IMR-90 (cell line): ENCODE measurements around the gene PRAMEF12. TPM values are rescaled to one million over a fixed set of nuclear protein-coding genes. Genes with fewer than 3 reads are reported as not detected.

Experiments used
- ATAC-seq: fragments of 200-7000 bp; cut with Tn5 transposase; 2 replicates; pipeline ENCODE4 v1.9.1; 2020; ENCODE audit warnings: low read depth, mild to moderate bottlenecking, moderate library complexity
- BruUV-seq: library from RNA; stranded (reverse); fragments of 400-500 nt; replicated peaks from 2 replicates; lab custom pipeline; 2021; lab: Mats Ljungman, UMichigan
- CTCF ChIA-PET: fragments of 300-600 bp; formaldehyde crosslinking; extraction: SDS; loops from one replicate; lab custom pipeline; 2021; ENCODE audit warnings: antibody characterized with exemption; lab: Yijun Ruan, JAX
- POLR2A ChIA-PET: fragments of 300-600 bp; sonication (Branson Sonifier 250); formaldehyde crosslinking; loops from one replicate; lab custom pipeline; 2022; ENCODE audit warnings: antibody characterized with exemption; ENCODE audit not compliant: unreplicated experiment; lab: Charles Lee
- DNase-seq: peaks from one replicate; pipeline ENCODE4 v3.0.0; 2013
- H2AFZ ChIP-seq: replicated peaks from 2 replicates; pipeline ENCODE3; 2013; ENCODE audit warnings: low read length, mild to moderate bottlenecking; ENCODE audit not compliant: poor library complexity
- H2AK5ac ChIP-seq: 2 replicates; pipeline ENCODE4 v1.6.1; 2013; ENCODE audit warnings: low read depth, low read length, inconsistent platforms
- H2AK9ac ChIP-seq: replicated peaks from 2 replicates; pipeline ENCODE3; 2013; ENCODE audit warnings: mild to moderate bottlenecking, low read depth, low read length, moderate library complexity; ENCODE audit not compliant: poor library complexity
- H2BK120ac ChIP-seq: 2 replicates; pipeline ENCODE4 v1.6.1; 2013; ENCODE audit warnings: low read depth, low read length, inconsistent platforms
- H2BK15ac ChIP-seq: 3 replicates; pipeline ENCODE4 v1.6.1; 2013; ENCODE audit warnings: low read depth, low read length, inconsistent platforms
- H2BK20ac ChIP-seq: 2 replicates; pipeline ENCODE4 v1.6.1; 2013; ENCODE audit warnings: low read depth, mild to moderate bottlenecking, inconsistent platforms, low read length, moderate library complexity
- H2BK5ac ChIP-seq: 2 replicates; pipeline ENCODE4 v1.6.1; 2013; ENCODE audit warnings: mild to moderate bottlenecking, low read depth, low read length, inconsistent platforms; ENCODE audit not compliant: poor library complexity, severe bottlenecking
- H3K14ac ChIP-seq: replicated peaks from 2 replicates; pipeline ENCODE4 v1.6.1; 2013; ENCODE audit warnings: low read depth, low read length, inconsistent platforms
- H3K18ac ChIP-seq: 2 replicates; pipeline ENCODE4 v1.6.1; 2013; ENCODE audit warnings: low read depth, low read length, control low read depth
- H3K23ac ChIP-seq: 2 replicates; pipeline ENCODE4 v1.6.1; 2013; ENCODE audit warnings: low read depth, low read length, inconsistent platforms
- H3K27ac ChIP-seq: 2 replicates; pipeline ENCODE4 v1.5.1; 2013; ENCODE audit warnings: mild to moderate bottlenecking, control low read depth, low read length; ENCODE audit not compliant: insufficient read depth
- H3K27me3 ChIP-seq: 2 replicates; pipeline ENCODE4 v1.6.1; 2013; ENCODE audit warnings: low read length; ENCODE audit not compliant: control insufficient read depth, insufficient read depth
- H3K36me3 ChIP-seq: 2 replicates; pipeline ENCODE4 v1.6.1; 2013; ENCODE audit warnings: low read length, mixed read lengths; ENCODE audit not compliant: control insufficient read depth, insufficient read depth
- H3K4ac ChIP-seq: 2 replicates; pipeline ENCODE4 v1.6.1; 2013; ENCODE audit warnings: low read depth, low read length, inconsistent platforms
- H3K4me1 ChIP-seq: 2 replicates; pipeline ENCODE4 v1.6.1; 2013; ENCODE audit warnings: low read length, mixed read lengths; ENCODE audit not compliant: control insufficient read depth, insufficient read depth
- H3K4me2 ChIP-seq: 2 replicates; pipeline ENCODE4 v1.6.1; 2013; ENCODE audit warnings: low read depth, mild to moderate bottlenecking, control low read depth, low read length, moderate library complexity
- H3K4me3 ChIP-seq: 2 replicates; pipeline ENCODE4 v1.5.1; 2013; ENCODE audit warnings: low read depth, mild to moderate bottlenecking, control low read depth, low read length, moderate library complexity; ENCODE audit not compliant: insufficient read depth
- H3K56ac ChIP-seq: 2 replicates; pipeline ENCODE4 v1.6.1; 2013; ENCODE audit warnings: low read length, inconsistent platforms; ENCODE audit not compliant: insufficient read depth; ENCODE audit errors: extremely low read depth
- H3K79me1 ChIP-seq, 2 experiments: 2 replicates each; pipeline ENCODE4 v1.6.1; 2013; ENCODE audit warnings: low read length in 2 of 2, inconsistent platforms in 1 of 2, low read depth in 1 of 2
- H3K9ac ChIP-seq: 2 replicates; pipeline ENCODE4 v1.6.1; 2013; ENCODE audit warnings: low read depth, low read length, control low read depth
- H3K9me1 ChIP-seq: 2 replicates; pipeline ENCODE4 v1.6.1; 2013; ENCODE audit warnings: low read length, inconsistent platforms; ENCODE audit not compliant: insufficient read depth
- H3K9me3 ChIP-seq: 2 replicates; pipeline ENCODE4 v1.6.1; 2013; ENCODE audit warnings: low read length; ENCODE audit not compliant: control insufficient read depth, insufficient read depth
- H4K20me1 ChIP-seq: 2 replicates; pipeline ENCODE4 v1.6.1; 2013; ENCODE audit warnings: low read length, inconsistent platforms; ENCODE audit not compliant: insufficient read depth
- H4K5ac ChIP-seq: 2 replicates; pipeline ENCODE4 v1.6.1; 2013; ENCODE audit warnings: mild to moderate bottlenecking, low read depth, low read length, control low read depth
- H4K8ac ChIP-seq, 2 experiments: 2 replicates each; pipeline ENCODE4 v1.6.1; 2013; ENCODE audit warnings: low read depth in 2 of 2, low read length in 2 of 2, control low read depth in 1 of 2, inconsistent platforms in 1 of 2
- H4K91ac ChIP-seq: 2 replicates; pipeline ENCODE4 v1.6.1; 2013; ENCODE audit warnings: low read depth, low read length, inconsistent platforms; ENCODE audit not compliant: insufficient read depth
- CTCF ChIP-seq: conservative IDR thresholded peaks from 2 replicates; pipeline ENCODE4 v1.5.1; 2012; ENCODE audit warnings: mild to moderate bottlenecking, low read depth, low read length, improper control_type of control experiment
- POLR2A ChIP-seq: IDR thresholded peaks from 2 replicates; pipeline ENCODE4 v1.6.1; 2012; ENCODE audit warnings: mild to moderate bottlenecking, low read depth, low read length
- WGBS, 2 experiments: methylation state at CpG; one replicate each; pipeline versions ENCODE4 v1.1.5 to v1.1.7; 2013; ENCODE audit warnings: missing lambda C conversion rate in 2 of 2; ENCODE audit not compliant: insufficient read length in 1 of 2; ENCODE audit errors: extremely low coverage in 2 of 2; 5-methylcytosine and 5-hydroxymethylcytosine counted together
- dilution Hi-C: fragments of 300-500 bp; cut with HindIII; formaldehyde crosslinking; loops from one replicate; pipeline ENCODE4 v1.14.3; 2018; ENCODE audit warnings: low sequenced_read_pairs; ENCODE audit not compliant: unreplicated experiment
- in situ Hi-C: fragments of 300-500 bp; cut with MboI; formaldehyde crosslinking; loops from 3 replicates; pipeline ENCODE4 v1.14.3; 2019; ENCODE audit warnings: low sequenced_read_pairs, inconsistent platforms, mixed read lengths
- intact Hi-C: fragments of 100-400 bp; cut with micrococcal nuclease; formaldehyde crosslinking; loops from 2 replicates; pipeline ENCODE4 v1.10.0; 2022
- polyA plus RNA-seq, 3 experiments: library from polyadenylated mRNA; depleted of rRNA; stranded (reverse); fragments of >200 nt; gene quantifications; 2 replicates each; pipeline ENCODE4 v1.2.3, GENCODE V29; 2012; ENCODE audit warnings: low replicate concordance in 1 of 3
- total RNA-seq: library from RNA; depleted of rRNA; stranded (reverse); fragments of >200 nt; gene quantifications from 2 replicates; pipeline ENCODE4 v1.2.3, GENCODE V29; 2012

Gene PRAMEF12
- total and polyA plus RNA-seq, 2 of the 4 experiments (the other 2 are of a cell fraction) = not detected

- no CpG with 5 or more reads among the region's 1 CpG for WGBS, 2 experiments
- Histone ChIP-seq H3K36me3 (no peaks in the 10 kb centered on the region), H4K8ac (no peak overlapping the region), H3K56ac (no peak overlapping the region), H4K5ac (no peak overlapping the region), H2BK20ac (no peak overlapping the region), H2BK15ac (no peak overlapping the region), H3K4me1 (no peaks in the 10 kb centered on the region), H3K27ac (no peak overlapping the region), H3K9ac (no peak overlapping the region), H3K4me3 (no peak overlapping the region), H3K4ac (no peak overlapping the region), H3K18ac (no peak overlapping the region), H3K27me3 (no peaks in the 10 kb centered on the region), H2AK9ac (no peak overlapping the region), H3K4me2 (no peak overlapping the region), H3K9me3 (no peaks in the 10 kb centered on the region), H3K9me1 (no peaks in the 10 kb centered on the region), H3K14ac (no peak overlapping the region), H3K79me1 (no peaks in the 10 kb centered on the region), H3K23ac (no peak overlapping the region), H2AFZ (no peak overlapping the region), H4K20me1 (no peaks in the 10 kb centered on the region), H2BK120ac (no peak overlapping the region), H2BK5ac (no peak overlapping the region), H2AK5ac (no peak overlapping the region), H4K91ac (no peak overlapping the region)
- ChIA-PET CTCF (no interaction called here), POLR2A (no interaction called here)
- no TSS peak for BruUV-seq
- dilution Hi-C loops = no loop called here
- intact Hi-C loops = no loop called here
- in situ Hi-C loops = no loop called here
- no peak for ATAC-seq
- TF ChIP-seq POLR2A = no peak
- TF ChIP-seq CTCF = no peak
- DNase-seq = no peak
Observed at GRCh38 chr1:12738934-12739333, 34.6 kb upstream of the PRAMEF12 start.
